CD14-positive monocyte (primary cell): ENCODE data around the gene PIWIL1. TPM values are rescaled to one million over a fixed set of nuclear protein-coding genes. Genes with fewer than 3 reads are reported as not detected.

Experiments used
- DNase-seq, 3 donors: peaks; one replicate each; pipeline ENCODE4 v3.0.0-alpha.2; 2011 to 2022
- H2AFZ ChIP-seq: 2 replicates; pipeline ENCODE4 v1.6.0; 2012; ENCODE audit warnings: mild to moderate bottlenecking, low read depth, low read length, inconsistent platforms; ENCODE audit not compliant: insufficient read depth, poor library complexity, severe bottlenecking
- H3K27ac ChIP-seq, 2 donors: 1 replicate in 1 of 2; 2 replicates in 1 of 2; pipeline ENCODE4 v1.5.1; 2012 to 2013; ENCODE audit warnings: low read length in 2 of 2, control low read depth in 1 of 2, inconsistent platforms in 1 of 2, low read depth in 1 of 2, mild to moderate bottlenecking in 1 of 2
- H3K27me3 ChIP-seq, 2 donors: one replicate each; pipeline versions ENCODE4 v1.6.0 to v1.6.1; 2011 to 2013; ENCODE audit warnings: low read length in 2 of 2; ENCODE audit not compliant: control insufficient read depth in 2 of 2, insufficient read depth in 2 of 2
- H3K36me3 ChIP-seq, 2 donors: replicated peaks in 1 of 2; 1 replicate in 1 of 2; 2 replicates in 1 of 2; pipeline versions ENCODE4 v1.5.1 to v1.6.1; 2012 to 2013; ENCODE audit warnings: low read length in 2 of 2, control low read depth in 1 of 2, inconsistent platforms in 1 of 2, mild to moderate bottlenecking in 1 of 2; ENCODE audit not compliant: insufficient read depth in 2 of 2, control insufficient read depth in 1 of 2
- H3K4me1 ChIP-seq, 2 donors: 1 replicate in 1 of 2; 2 replicates in 1 of 2; pipeline versions ENCODE4 v1.5.1 to v1.6.1; 2012 to 2013; ENCODE audit warnings: low read length in 2 of 2, control low read depth in 1 of 2, inconsistent platforms in 1 of 2, mild to moderate bottlenecking in 1 of 2, moderate library complexity in 1 of 2; ENCODE audit not compliant: insufficient read depth in 2 of 2, control insufficient read depth in 1 of 2
- H3K4me2 ChIP-seq: replicated peaks from 2 replicates; pipeline ENCODE3; 2012; ENCODE audit warnings: low read length, moderate library complexity, mild to moderate bottlenecking; ENCODE audit not compliant: poor library complexity, severe bottlenecking; ENCODE audit errors: extremely low read depth
- H3K4me3 ChIP-seq, 3 experiments: fragments of 200-600 bp in 1 of 3; sonication (generic) in 1 of 3; replicated peaks in 1 of 3; 1 replicate in 2 of 3; 2 replicates in 1 of 3; pipeline ENCODE4 v1.5.1; 2011 to 2013; ENCODE audit warnings: low read length in 3 of 3, mild to moderate bottlenecking in 3 of 3, control low read depth in 2 of 3, low read depth in 2 of 3, inconsistent platforms in 1 of 3, moderate library complexity in 1 of 3
- H3K79me2 ChIP-seq: 2 replicates; pipeline ENCODE4 v1.6.0; 2012; ENCODE audit warnings: mild to moderate bottlenecking, control low read depth, inconsistent platforms, low read length, moderate library complexity; ENCODE audit not compliant: insufficient read depth
- H3K9ac ChIP-seq: 2 replicates; pipeline ENCODE4 v1.6.0; 2017; ENCODE audit warnings: low read length, mild to moderate bottlenecking; ENCODE audit not compliant: insufficient read depth, poor library complexity, severe bottlenecking
- H3K9me3 ChIP-seq, 2 donors: replicated peaks in 1 of 2; 1 replicate in 1 of 2; 2 replicates in 1 of 2; pipeline versions ENCODE4 v1.5.1 to v1.6.1; 2012 to 2013; ENCODE audit warnings: low read length in 2 of 2, control low read depth in 1 of 2; ENCODE audit not compliant: control insufficient read depth in 1 of 2, insufficient read depth in 1 of 2
- H4K20me1 ChIP-seq: 2 replicates; pipeline ENCODE4 v1.6.0; 2012; ENCODE audit warnings: mild to moderate bottlenecking, low read length, control low read depth, moderate library complexity; ENCODE audit not compliant: insufficient read depth
- H3K27ac Mint-ChIP-seq, 7 donors: one replicate each; pipeline ENCODE4 v1.8.0; 2020; ENCODE audit warnings: mild to moderate bottlenecking in 7 of 7, mixed read lengths in 7 of 7, moderate library complexity in 6 of 7, inconsistent platforms in 2 of 7
- H3K27me3 Mint-ChIP-seq, 3 donors: one replicate each; pipeline ENCODE4 v1.8.0; 2021 to 2022; ENCODE audit warnings: low read depth in 3 of 3, mild to moderate bottlenecking in 3 of 3, mixed read lengths in 3 of 3, moderate library complexity in 3 of 3, inconsistent platforms in 1 of 3
- H3K36me3 Mint-ChIP-seq, 2 donors: one replicate each; pipeline ENCODE4 v1.8.0; 2020; ENCODE audit warnings: mixed read lengths in 2 of 2, inconsistent platforms in 1 of 2, mild to moderate bottlenecking in 1 of 2
- H3K4me1 Mint-ChIP-seq: one replicate; pipeline ENCODE4 v1.8.0; 2020; ENCODE audit warnings: mild to moderate bottlenecking, mixed read lengths
- H3K4me3 Mint-ChIP-seq, 2 donors: one replicate each; pipeline ENCODE4 v1.8.0; 2020; ENCODE audit warnings: mild to moderate bottlenecking in 2 of 2, mixed read lengths in 2 of 2, moderate library complexity in 1 of 2
- H3K9me3 Mint-ChIP-seq, 7 donors: one replicate each; pipeline ENCODE4 v1.8.0; 2020 to 2022; ENCODE audit warnings: mixed read lengths in 7 of 7, mild to moderate bottlenecking in 6 of 7, moderate library complexity in 6 of 7, inconsistent platforms in 2 of 7
- CTCF ChIP-seq: fragments of 200-600 bp; IDR thresholded peaks from one replicate; pipeline ENCODE4 v1.8.0; 2022; ENCODE audit warnings: antibody characterized with exemption, mild to moderate bottlenecking
- WGBS: methylation state at CpG from one replicate; pipeline ENCODE4 v1.1.5; 2013; ENCODE audit warnings: missing lambda C conversion rate; ENCODE audit not compliant: insufficient coverage; 5-methylcytosine and 5-hydroxymethylcytosine counted together
- intact Hi-C, 2 donors: fragments of 100-400 bp; cut with micrococcal nuclease; formaldehyde crosslinking; loops; one replicate each; pipeline versions ENCODE4 v1.15.0 to v1.15.1; 2023
- polyA plus RNA-seq, 3 donors: library from polyadenylated mRNA; depleted of rRNA in 1 of 3; unstranded in 2 of 3; stranded (reverse) in 1 of 3; fragments of 300-500 nt in 2 of 3; fragments of >200 nt in 1 of 3; fragmentation: Illumina TruSeq in 2 of 3; gene quantifications; 1 replicate in 2 of 3; 2 replicates in 1 of 3; pipeline ENCODE4 v1.2.3, GENCODE V29; 2012 to 2021

The PIWIL1 gene
- polyA plus RNA-seq, 3 donors: not detected

- Mint-ChIP-seq H3K27me3 (peaks cover 0 to 3% (median 3%) of the 10 kb centered on the region in 3 donors), H3K4me1 (no peaks in the 10 kb centered on the region), H3K9me3 (peaks cover 8 to 15% (median 12%) of the 10 kb centered on the region in 7 donors), H3K4me3 (no peak overlapping the region), H3K27ac (no peak overlapping the region), H3K36me3 (no peaks in the 10 kb centered on the region)
- H3K9me3 ChIP-seq: peaks cover 0 to 9% of the 10 kb centered on the region in 2 donors
- no peaks in the 10 kb centered on the region for H3K4me1 ChIP-seq
- TF ChIP-seq CTCF: no peak
- DNase-seq: no peak
- no peaks in the 10 kb centered on the region for H4K20me1 ChIP-seq
- no peaks in the 10 kb centered on the region for H3K79me2 ChIP-seq
- no peak overlapping the region for H3K4me2 ChIP-seq
- H3K4me3 ChIP-seq: no peak overlapping the region
- no peaks in the 10 kb centered on the region for H3K36me3 ChIP-seq
- no peak overlapping the region for H3K9ac ChIP-seq
- no peak overlapping the region for H3K27ac ChIP-seq
- intact Hi-C loops: no loop called here
- H3K27me3 ChIP-seq: no peaks in the 10 kb centered on the region
- H2AFZ ChIP-seq: no peak overlapping the region
- 98% methylated on average over 4 of the region's 4 CpGs for WGBS
Observed at GRCh38 chr12:130300090-130300489, 37.6 kb upstream of the PIWIL1 start.

- no peak overlapping the region for H3K27ac ChIP-seq
- no peaks in the 10 kb centered on the region for H3K79me2 ChIP-seq
- H2AFZ ChIP-seq: no peak overlapping the region
- no peak for TF ChIP-seq CTCF
- H3K4me3 Mint-ChIP-seq: no peak overlapping the region
- 80% methylated on average over 21 of the region's 21 CpGs for WGBS
- H3K27ac Mint-ChIP-seq: no peak overlapping the region
- peaks cover 8 to 15% (median 12%) of the 10 kb centered on the region in 7 donors for H3K9me3 Mint-ChIP-seq
- H3K27me3 ChIP-seq: no peaks in the 10 kb centered on the region
- intact Hi-C loops: no loop called here
- no peak overlapping the region for H3K9ac ChIP-seq
- no peaks in the 10 kb centered on the region for H4K20me1 ChIP-seq
- no peaks in the 10 kb centered on the region for H3K4me1 Mint-ChIP-seq
- H3K4me1 ChIP-seq: no peaks in the 10 kb centered on the region
- H3K36me3 ChIP-seq: no peaks in the 10 kb centered on the region
- H3K4me2 ChIP-seq: no peak overlapping the region
- no peaks in the 10 kb centered on the region for H3K36me3 Mint-ChIP-seq
- DNase-seq: no peak
- H3K27me3 Mint-ChIP-seq: peaks cover 0 to 3% (median 3%) of the 10 kb centered on the region in 3 donors
- peaks cover 0 to 9% of the 10 kb centered on the region in 2 donors for H3K9me3 ChIP-seq
- H3K4me3 ChIP-seq: no peak overlapping the region
Observed at GRCh38 chr12:130300737-130301535, 36.8 kb upstream of the PIWIL1 start.
